GM21737 (cell line): ENCODE results near the gene UVRAG.
"Not testable (repeated sequence)": the region's sequence is repeated elsewhere in the genome, so short reads cannot be mapped to it uniquely, and the experiment has no call there.

Experiments used
- ATAC-seq: cut with Tn5 transposase; IDR thresholded peaks from one replicate; pipeline ENCODE4 v1.9.1; 2021; ENCODE audit warnings: mild to moderate bottlenecking, moderate library complexity; ENCODE audit not compliant: unreplicated experiment

The UVRAG gene

DNA sequence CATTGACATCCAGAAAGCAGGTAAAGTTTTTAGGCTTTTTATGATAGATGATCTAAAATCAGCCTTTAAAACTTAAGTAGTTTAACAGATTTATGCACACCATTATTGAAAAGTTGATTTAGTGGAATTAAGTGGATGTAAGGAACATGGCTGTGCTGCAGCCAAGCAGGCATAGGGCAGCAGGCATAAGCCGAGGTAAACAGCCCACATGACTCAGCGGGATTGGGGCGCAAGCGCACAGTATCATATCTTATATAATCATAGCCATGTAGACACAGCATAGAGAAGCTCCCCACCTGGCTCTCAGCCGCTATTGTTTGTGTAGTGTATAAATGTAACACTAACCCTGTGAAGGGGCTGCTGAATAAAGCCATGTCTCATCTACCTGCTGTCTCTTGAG lies 233.8 kb downstream of the UVRAG start:
- ATAC-seq = no peak

DNA sequence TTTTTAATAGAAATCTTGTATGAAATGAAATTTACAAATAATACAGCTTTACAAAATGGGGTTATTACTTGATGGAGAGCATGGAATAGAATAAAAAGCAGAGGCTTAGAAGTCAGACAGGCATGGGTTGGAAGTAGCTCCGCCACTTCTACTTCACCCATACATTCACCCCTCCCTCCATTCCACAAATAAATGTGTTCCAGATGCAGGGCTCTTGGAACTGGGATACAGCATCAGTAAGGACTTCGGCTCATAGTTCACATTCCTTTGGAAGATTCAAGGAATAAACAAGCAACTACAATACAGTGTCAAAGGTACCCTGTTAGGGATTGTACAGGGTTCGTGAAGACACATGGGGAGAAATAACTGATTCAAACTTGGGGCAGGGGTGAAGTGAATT lies 234.5 kb downstream of the UVRAG start:
- no peak for ATAC-seq

DNA sequence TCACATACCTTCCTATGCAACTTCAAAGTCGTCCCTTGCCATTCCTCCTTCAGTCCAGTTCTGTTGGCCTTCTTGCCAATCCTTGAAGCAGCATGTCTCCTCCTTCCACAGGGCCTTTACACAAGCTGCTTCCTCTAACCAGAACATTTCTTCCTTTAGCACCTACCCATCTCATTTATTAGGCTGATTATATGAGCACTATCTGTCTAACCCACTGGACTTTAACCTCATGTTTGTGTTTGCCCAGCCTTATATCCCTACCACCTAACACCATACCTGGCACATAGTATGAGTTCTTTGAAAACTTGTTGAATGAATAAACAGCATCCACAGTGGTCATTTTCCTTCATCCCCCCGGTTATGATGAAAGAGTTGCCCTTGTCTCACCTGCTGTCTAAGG lies 236.9 kb downstream of the UVRAG start:
- ATAC-seq = no peak

DNA sequence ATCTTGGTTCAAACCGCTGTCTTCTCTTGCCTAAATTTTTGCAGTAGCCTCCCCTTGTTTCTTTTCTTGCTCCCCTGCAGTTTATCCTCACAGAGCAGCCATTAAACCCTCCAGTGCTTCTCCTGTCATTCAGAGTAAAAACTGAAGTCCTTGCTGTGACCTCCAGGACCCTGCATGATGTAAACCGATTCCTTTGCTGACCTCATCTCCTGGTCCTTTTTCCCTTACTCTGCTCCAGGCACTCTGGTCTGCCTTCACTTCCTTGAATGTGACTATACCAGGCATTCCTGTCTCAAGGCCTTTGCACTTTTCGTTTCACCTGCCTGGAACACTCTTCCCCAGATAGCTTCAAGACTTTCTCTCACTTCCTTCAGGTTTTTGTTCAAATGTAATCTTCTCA lies 239.3 kb downstream of the UVRAG start:
- ATAC-seq = no peak

DNA sequence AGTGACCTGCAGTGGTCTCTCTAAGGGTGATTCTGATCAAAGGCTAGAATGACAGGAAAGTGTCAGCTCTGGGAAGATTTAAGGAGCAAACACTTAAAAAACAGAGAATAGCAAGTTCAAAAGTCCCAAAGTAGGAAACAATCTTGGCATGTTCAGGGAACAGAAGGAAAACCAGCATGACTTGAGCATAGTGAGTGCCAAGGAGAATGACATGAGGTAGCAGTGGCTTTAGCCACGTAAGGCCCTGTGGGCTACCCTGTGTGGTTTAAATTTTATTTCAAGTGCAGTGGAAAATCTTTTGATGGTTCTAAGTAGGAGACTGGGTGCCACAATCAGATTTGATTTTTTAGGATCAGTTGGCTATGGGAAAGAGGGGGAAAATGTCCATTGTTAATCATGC lies 241.9 kb downstream of the UVRAG start:
- ATAC-seq = no peak

DNA sequence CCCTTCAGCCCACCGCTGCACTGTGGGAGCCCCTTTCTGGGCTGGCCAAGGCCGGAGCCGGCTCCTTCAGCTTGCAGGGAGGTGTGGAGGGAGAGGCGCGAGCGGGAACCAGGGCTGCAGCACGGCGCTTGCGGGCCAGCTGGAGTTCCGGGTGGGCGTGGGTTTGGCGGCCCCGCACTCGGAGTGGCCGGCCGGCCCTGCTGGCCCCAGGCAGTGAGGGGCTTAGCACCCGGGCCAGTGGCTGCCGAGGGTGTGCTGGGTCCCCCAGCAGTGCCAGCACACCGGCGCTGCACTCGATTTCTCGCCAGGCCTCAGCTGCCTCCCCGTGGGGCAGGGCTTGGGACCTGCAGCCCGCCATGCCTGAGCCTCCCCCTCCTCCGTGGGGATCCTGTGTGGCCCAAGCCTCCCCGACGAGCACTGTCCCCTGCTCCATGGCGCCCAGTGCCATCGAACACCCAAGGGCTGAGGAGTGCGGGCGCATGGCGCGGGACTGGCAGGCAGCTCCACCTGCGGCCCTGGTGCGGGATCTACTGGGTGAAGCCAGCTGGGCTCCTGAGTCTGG lies 245.5 kb downstream of the UVRAG start:
- ATAC-seq = not testable (repeated sequence)

DNA sequence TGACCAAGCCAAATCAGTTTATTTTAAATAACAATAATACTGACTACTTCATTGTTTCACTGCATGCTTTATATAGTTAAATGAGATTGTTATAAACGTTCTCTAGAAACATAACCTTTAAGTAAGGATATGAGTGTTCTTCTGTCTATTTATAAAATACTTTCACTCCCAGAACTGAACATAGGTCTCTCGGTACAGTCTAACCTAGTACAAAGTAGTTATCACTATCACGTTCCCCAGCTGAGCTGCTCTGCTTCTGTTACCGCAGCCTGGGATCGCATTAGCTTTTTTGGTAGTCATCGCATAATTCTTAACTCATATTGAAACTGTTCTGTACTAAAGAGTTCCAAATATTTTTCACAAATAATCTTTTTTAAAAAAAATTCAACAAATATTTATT lies 247.7 kb downstream of the UVRAG start:
- ATAC-seq = peak; percentile 86

DNA sequence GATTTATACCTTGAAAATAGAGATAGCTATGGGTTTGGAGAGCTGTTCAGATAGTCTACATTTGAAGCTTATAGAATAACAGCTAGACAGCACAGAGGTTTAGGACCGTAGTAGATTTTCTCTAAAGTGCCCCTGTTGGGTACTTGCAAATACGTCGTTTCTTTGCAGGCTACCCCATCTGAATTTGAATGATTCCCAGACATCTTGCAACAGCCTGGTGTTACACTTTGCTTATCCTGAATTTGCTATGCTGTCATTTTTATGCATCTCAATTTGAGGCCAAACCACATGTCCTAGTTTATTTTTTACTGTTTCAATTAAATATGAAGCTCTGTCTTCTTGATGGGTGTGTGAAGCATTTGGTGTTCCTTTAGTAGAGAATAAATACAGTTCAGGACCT lies 249.2 kb downstream of the UVRAG start:
- no peak for ATAC-seq

DNA sequence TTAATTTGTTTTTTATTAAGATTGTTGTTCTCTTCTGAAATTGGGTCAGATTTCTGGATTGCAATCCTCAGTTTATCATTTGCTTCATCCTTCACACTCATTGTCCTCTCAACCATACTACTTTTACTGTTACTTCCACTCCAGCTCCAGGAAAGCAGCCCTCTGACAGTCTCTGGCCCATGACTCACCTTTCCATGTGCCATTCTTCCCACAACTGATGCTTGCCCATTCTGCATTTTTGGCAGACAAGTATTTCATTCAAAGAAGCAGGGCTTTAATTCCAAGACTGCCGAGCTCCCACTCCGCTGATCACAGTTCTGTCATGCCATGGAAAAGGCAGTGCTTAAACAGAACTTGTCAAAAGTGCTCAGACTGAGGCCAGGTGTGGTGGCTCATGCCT lies 252.1 kb downstream of the UVRAG start:
- no peak for ATAC-seq

DNA sequence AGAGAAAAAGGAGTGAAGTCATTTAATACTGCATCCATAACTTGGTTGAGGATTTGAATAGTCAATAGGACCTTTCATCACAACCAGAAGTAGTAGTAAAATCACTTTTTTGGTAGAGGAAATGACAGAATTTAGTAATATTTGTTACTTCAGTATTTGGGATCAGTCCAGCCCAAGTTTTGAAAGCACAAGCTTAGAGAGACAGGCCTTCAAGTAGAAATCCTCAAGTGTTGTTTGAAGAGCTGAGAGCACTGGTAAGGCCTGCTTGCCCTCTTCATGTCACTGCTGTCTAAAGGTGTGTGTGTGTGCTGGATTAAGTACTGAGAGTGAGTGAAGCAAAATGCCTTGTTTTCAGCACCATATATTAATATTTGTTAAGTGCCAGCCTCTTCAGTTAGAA lies 254.0 kb downstream of the UVRAG start:
- no peak for ATAC-seq

DNA sequence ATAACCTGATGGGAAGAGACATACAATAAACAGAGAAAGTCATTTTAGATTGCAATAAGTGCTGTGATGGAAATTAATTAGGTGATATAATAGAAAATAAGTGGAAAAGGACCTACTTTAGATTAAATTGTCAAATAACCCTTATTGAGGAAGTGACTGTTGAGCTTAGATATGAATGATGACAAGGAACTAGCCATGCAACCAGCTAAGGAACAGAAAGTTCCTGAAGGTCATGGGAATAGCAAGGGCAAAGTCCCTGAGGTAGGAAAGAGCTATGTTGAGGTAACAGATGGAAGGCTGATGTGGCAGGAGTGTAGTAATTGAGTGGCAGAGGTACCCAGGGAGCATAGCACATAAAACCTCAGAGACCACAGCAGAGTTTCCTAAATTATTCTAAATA lies 256.1 kb downstream of the UVRAG start:
- ATAC-seq = no peak

DNA sequence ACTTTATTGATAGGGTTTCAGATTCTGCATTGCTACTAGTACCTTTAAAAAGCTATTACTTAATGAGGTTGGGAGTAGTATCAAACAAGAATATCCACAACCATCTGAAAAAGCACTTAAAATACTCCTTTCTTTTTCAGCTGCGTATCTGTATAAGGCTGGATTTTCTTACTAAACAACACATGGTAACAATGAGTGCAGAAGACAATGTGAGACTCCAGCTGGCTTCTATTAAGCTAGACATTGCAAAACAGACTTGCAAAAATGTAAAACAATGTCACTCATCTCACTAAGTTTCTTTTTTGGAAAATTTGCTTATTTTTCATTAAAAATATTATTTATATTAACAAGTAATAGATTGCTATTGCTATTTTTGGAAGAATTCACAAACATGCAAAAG lies 258.7 kb downstream of the UVRAG start:
- ATAC-seq = no peak

DNA sequence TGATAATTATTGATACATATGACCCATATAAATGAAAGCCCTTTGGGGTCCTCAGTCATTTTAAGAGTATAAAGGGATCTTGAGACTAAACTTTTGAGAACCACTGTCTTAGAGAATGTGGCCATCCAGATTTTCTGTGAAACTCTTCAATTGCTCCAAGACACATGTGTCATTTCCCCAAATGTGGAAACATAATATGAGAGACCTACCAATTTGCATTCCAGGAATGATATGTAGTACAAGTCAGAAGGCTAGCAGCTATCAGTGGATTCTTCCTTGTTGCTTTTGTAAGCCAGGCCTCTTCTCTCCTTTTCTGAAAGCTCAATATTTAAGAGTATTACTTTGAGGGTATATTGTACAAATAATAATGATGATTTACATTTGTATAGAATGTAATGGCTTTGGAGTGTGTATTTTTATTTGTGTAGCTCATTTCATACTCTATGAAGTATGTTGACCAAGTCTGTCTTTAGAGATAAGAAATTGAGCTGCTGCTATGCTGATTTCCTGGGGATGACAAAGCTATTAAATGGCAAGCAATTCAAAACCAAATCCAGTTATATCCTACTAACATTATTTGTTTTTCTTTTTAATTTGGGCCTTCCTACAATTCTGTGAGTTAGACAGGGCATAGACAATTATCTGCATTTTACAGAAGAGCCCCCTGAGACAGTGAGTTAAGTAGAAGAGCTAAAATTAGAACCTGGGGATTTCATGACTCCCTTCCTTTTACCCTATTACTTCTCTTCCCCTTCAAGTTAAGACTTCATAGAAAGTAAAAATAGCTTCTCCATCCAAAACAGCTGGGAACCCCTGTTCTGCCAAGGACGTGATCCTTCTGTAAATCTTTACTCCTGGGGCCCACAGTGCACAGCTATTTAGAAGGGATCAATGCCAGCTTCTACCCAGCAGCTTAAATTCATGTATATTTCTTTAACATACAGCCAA lies 259.4 kb downstream of the UVRAG start:
- ATAC-seq = no peak

DNA sequence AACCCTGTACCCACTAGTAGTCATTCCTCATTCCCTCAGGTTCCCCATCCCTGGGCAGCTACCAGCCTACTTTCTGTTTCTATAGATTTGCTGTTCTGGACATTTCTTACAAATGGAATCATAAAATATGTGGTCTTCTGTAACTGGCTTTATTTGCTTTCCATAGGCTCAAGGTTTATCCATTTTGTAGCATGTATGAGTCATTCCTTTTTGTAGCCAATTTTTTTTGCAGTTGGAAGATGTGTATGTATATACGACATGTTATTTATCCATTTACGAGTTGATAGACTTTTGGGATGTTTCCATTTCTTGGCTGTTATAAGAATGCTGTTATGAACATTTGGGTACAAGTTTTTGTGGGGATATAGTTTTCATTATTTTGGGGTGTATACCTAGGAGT lies 260.7 kb downstream of the UVRAG start:
- no peak for ATAC-seq

DNA sequence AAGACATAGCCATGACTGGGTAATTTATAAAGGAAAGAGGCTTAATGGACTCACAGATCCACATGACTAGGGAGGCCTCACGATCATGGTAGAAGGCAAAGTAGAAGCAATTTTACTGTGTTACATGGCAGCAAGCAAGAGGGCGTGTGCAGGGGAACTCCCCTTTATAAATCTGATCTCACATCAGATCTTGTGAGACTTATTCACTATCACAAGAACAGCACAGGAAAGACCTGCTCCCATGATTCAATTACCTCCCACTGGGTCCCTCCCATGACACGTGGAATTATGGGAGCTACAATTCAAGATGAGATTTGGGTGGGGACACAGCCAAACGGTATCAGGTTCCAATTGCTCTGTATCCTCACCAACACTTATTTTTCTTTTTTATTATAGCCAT lies 261.2 kb downstream of the UVRAG start:
- ATAC-seq = not testable (repeated sequence)

DNA sequence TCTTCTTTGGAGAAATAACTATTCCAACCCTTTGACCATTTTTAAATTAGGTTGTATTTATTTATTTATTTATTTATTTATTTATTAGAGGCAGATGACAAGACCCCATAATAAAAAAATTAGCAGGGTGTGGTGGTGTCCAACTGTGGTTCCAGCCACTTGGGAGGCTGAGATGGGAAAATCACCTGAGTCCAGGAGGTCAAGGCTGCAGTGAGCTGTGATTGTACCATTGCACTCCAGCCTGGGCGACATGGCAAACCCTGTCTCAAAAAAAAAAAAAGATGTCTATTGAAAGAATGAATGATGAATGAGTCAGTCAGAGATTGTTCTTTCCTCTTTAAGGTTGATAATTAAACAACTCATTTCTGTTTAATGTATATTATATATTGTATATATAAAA lies 261.7 kb downstream of the UVRAG start:
- no peak for ATAC-seq

DNA sequence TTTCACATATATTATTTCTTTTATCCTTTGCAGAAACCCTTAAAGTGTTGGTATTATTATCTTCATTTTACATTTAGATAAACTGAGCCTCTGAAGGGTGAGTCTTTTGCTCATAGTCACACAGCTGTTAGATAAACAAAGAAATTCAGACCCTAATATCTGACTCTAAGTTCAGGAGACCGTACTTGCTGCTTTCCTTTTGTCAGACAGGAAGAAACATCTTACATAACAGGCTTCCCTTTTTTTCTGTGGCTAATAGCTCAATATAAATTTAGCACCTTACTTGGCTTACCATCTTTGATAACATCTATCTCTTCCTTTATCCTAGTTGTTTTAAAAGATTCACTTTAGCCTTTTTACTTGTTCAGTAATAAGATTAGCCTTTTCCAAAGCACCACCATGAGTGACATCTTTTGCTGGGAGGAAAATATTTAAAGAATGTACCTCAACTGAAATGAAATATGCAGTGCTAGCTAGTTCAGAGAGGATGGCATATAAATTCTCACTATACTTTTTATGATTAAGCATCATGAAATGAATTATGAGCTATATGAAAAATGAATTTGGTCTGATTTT lies 262.7 kb downstream of the UVRAG start:
- ATAC-seq = no peak

DNA sequence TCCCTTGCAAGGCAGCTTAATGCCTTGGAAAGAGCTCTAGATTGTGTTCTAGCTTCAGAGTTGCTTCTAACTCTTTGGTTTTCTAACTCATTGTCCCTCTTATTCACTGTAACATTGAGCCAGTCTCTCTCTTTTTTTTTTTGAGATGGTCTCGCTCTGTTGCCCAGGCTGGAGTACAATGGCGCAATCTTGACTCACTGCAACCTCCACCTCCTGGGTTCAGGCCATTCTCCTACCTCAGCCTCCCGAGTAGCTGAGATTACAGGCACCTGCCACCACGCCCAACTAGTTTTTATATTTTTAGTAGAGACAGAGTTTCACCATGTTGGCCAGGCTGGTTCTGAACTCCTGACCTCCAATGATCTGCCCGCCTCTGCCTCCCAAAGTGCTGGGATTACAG lies 266.1 kb downstream of the UVRAG start:
- not testable (repeated sequence) for ATAC-seq

DNA sequence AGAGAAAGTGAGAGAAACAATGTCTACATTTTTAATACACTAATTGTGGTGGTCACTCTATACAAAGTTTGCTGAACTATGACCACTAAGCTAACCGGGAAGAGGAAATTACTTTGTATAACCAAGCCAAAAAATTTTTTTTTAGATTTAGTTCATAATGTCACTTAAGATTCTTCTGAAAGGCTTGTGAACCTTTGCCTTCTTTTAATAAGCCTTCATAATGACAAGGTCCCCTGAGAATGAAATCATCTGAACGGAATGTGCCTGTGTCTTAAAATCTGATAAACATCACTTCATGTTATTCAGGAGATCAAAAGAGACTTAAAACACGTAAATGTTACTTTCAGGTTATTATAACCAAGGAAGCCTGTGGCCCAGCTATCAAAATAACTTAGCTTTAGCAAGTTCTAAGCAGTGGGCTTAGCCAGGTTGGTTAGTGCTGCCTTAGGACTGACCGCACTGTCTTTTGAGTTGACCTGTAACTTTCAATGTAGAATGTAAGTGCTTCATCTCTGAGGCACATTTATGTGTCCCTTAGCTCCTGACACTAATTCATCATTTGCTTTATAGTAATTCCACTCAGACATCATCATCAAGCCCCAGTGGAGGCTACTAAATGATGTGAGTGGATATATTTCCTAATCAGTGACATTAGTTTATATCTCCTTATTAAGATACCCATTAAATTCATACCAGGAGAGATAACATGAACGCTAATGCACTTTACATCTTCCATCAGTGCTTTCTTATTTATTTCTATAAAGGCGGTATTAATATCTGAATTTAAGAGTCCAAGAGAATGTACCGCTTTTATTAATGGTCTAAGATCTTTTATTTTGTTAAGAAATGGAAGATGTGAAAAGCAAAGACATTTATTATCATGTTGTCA lies 268.8 kb downstream of the UVRAG start:
- no peak for ATAC-seq

DNA sequence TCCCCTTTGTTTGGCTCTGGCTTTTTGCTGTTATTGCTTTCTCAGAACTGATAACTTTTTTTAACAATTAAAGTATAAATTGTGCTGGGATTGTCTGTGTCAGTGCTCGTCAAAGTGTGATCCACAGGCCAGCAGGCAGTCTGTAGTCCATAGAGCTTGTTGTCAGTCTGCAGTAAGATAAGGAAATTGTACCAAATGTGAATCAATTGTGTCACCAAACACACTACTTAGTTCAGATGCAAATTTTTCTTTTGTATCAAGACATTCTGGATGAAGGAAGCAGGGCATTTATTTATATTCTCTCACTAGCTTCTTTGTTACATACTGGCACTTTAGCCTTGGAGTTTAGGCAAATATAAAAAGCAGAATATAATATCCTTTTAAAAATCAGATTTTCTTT lies 270.3 kb downstream of the UVRAG start:
- ATAC-seq = no peak
